ENCODE results near the gene PPM1F. TPM values are rescaled to one million over a fixed set of nuclear protein-coding genes. Genes with fewer than 3 reads are reported as not detected.
"Not testable (repeated sequence)": the region's sequence is repeated elsewhere in the genome, so short reads cannot be mapped to it uniquely, and the experiment has no call there.

Gene PPM1F
- total RNA-seq, 1 donor = 23.5 TPM

GRCh38 chr22:21943571-21944448, 8.8 kb downstream of the PPM1F start:
- Histone ChIP-seq H3K27me3 (ENCODE audit: insufficient read depth, low read length) (no peaks in the 10 kb centered on the region), H3K4me1 (ENCODE audit: insufficient read depth, low read length) (peaks cover 54% of the 10 kb centered on the region), H3K9me3 (ENCODE audit: low read depth, low read length) (no peaks in the 10 kb centered on the region), H3K4me3 (ENCODE audit: low read length) (no peak overlapping the region)

GRCh38 chr22:21942407-21943343, 10.0 kb downstream of the PPM1F start:
- no peaks in the 10 kb centered on the region for H3K27me3 ChIP-seq (ENCODE audit: insufficient read depth, low read length)
- H3K4me3 ChIP-seq (ENCODE audit: low read length) = no peak overlapping the region
- peaks cover 65% of the 10 kb centered on the region for H3K4me1 ChIP-seq (ENCODE audit: insufficient read depth, low read length)
- no peaks in the 10 kb centered on the region for H3K9me3 ChIP-seq (ENCODE audit: low read depth, low read length)

GRCh38 chr22:21941921-21942320, 10.7 kb downstream of the PPM1F start:
- H3K4me1 ChIP-seq (ENCODE audit: insufficient read depth, low read length) = peaks cover 72% of the 10 kb centered on the region
- H3K27me3 ChIP-seq (ENCODE audit: insufficient read depth, low read length) = no peaks in the 10 kb centered on the region
- H3K9me3 ChIP-seq (ENCODE audit: low read depth, low read length) = no peaks in the 10 kb centered on the region
- no peak overlapping the region for H3K4me3 ChIP-seq (ENCODE audit: low read length)

DNA sequence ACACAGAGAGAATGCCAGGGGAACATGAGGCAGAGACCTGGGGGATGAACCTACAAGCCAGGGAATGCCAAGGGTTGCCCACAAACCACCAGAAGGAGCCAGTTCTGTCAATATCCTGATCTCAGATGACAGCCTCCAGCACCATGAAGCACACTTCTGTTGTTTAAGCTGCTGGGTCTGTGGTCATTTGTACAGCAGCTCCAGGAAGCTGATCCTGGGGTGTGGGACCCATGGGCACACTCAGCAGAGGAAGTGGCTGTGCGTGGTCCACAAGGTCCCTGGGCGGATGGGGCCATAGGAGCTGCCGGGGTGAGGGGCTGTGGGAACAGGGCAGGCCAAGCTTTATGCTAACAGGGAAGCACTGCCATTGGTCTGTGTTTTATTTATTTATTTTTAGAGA, 12.1 kb downstream of the PPM1F start:
- Histone ChIP-seq H3K4me3 (ENCODE audit: low read length) (no peak overlapping the region), H3K4me1 (ENCODE audit: insufficient read depth, low read length) (peaks cover 86% of the 10 kb centered on the region), H3K27me3 (ENCODE audit: insufficient read depth, low read length) (no peaks in the 10 kb centered on the region), H3K9me3 (ENCODE audit: low read depth, low read length) (no peaks in the 10 kb centered on the region)

- H3K9me3 ChIP-seq (ENCODE audit: low read depth, low read length); H3K27me3 ChIP-seq (ENCODE audit: insufficient read depth, low read length); H3K4me3 ChIP-seq (ENCODE audit: low read length): not testable (repeated sequence)
- H3K4me1 ChIP-seq (ENCODE audit: insufficient read depth, low read length) = peaks cover 92% of the 10 kb centered on the region
Observed at GRCh38 chr22:21939935-21940334, 12.7 kb downstream of the PPM1F start.

DNA sequence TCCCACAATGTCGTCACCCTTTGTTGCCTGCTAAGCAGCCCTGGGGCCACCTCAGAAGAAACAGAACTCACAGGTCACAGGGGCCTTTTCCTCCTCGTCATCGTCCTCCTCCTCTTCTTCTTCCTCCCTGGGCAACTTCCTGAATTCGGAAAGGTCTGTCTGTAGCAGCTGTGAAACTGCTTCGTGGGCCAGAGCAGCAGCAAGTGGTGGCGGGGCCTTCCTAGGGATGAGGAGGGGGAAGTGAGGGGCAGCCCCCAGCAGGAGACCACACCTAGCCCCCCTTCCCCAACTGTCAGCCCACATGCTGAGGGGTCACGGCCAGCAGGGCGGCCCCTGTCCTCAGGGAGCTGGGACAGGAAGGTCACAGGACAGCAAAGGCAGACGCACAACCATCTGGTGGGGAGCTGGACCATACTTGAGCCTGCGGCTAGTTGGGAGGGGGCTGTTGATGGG, 13.2 kb downstream of the PPM1F start:
- Histone ChIP-seq H3K4me3 (ENCODE audit: low read length) (no peak overlapping the region), H3K4me1 (ENCODE audit: insufficient read depth, low read length) (peaks cover 93% of the 10 kb centered on the region), H3K9me3 (ENCODE audit: low read depth, low read length) (no peaks in the 10 kb centered on the region), H3K27me3 (ENCODE audit: insufficient read depth, low read length) (no peaks in the 10 kb centered on the region)

DNA sequence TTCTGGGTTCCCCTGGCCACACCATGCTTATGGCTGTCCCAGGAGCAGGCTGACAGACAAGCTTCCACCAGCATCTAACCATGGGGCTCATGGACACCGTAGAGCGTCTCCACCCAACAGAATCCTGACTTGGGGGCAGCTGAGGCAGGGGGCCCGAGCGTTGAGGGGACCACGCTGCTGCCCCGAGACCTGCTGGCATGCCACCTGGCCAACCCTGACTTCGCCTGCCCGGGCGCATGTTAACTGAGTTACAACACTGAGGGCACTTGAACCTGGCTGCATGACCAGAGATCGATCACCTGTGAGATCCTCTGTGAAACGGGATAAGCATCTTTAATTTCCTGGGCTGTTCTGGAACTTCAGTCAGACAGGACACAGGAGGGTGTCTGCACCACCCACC, 13.7 kb downstream of the PPM1F start:
- peaks cover 90% of the 10 kb centered on the region for H3K4me1 ChIP-seq (ENCODE audit: insufficient read depth, low read length)
- no peaks in the 10 kb centered on the region for H3K9me3 ChIP-seq (ENCODE audit: low read depth, low read length)
- no peaks in the 10 kb centered on the region for H3K27me3 ChIP-seq (ENCODE audit: insufficient read depth, low read length)
- no peak overlapping the region for H3K4me3 ChIP-seq (ENCODE audit: low read length)

GRCh38 chr22:21938071-21938822, 14.4 kb downstream of the PPM1F start:
- H3K4me3 ChIP-seq (ENCODE audit: low read length) = peak overlapping the region; percentile 39
- peaks cover 84% of the 10 kb centered on the region for H3K4me1 ChIP-seq (ENCODE audit: insufficient read depth, low read length)
- H3K9me3 ChIP-seq (ENCODE audit: low read depth, low read length) = no peaks in the 10 kb centered on the region
- no peaks in the 10 kb centered on the region for H3K27me3 ChIP-seq (ENCODE audit: insufficient read depth, low read length)

GRCh38 chr22:21937821-21938070, 14.9 kb downstream of the PPM1F start:
- peaks cover 79% of the 10 kb centered on the region for H3K4me1 ChIP-seq (ENCODE audit: insufficient read depth, low read length)
- H3K27me3 ChIP-seq (ENCODE audit: insufficient read depth, low read length) = no peaks in the 10 kb centered on the region
- H3K9me3 ChIP-seq (ENCODE audit: low read depth, low read length) = no peaks in the 10 kb centered on the region
- H3K4me3 ChIP-seq (ENCODE audit: low read length) = peak overlapping the region; percentile 39

DNA sequence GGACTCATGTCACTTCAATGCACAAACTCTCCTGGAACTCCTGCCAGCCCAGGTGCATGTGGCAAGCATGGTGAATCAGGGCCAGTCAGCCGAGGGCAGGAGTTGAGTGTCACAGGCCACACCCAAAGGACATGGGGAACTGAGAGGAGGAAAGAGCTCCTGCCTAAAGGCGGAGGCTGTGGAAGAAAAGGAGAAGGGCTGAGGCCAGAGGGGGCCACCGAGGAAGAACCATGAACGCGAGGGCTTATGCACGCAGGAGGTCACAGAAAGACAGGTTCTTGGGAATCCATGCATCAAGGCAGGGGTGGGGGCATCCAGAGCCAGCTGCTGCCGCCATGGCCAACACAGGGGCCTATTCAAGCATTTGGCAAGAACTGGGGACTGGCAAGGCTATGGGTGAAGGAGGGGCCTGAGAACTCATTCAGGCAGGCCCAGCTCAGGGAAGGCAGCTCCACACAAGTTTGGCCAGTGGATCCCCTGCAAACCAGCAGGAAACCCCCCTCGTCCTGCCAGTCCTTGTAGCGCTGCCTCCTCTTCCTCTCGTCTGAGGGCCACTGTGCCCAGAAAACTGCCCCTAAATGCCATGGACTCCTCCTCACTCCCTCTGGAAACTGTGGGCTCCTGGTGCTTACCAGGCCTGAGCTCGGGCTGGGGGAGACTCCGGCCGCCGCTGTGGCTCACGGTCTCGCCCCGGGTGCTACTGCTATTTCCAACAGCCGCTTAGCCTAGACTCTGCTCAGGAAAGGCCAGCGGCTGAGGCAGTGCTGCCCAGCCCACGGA, 15.4 kb downstream of the PPM1F start:
- no peaks in the 10 kb centered on the region for H3K27me3 ChIP-seq (ENCODE audit: insufficient read depth, low read length)
- no peak overlapping the region for H3K4me3 ChIP-seq (ENCODE audit: low read length)
- no peaks in the 10 kb centered on the region for H3K9me3 ChIP-seq (ENCODE audit: low read depth, low read length)
- H3K4me1 ChIP-seq (ENCODE audit: insufficient read depth, low read length) = peaks cover 73% of the 10 kb centered on the region

DNA sequence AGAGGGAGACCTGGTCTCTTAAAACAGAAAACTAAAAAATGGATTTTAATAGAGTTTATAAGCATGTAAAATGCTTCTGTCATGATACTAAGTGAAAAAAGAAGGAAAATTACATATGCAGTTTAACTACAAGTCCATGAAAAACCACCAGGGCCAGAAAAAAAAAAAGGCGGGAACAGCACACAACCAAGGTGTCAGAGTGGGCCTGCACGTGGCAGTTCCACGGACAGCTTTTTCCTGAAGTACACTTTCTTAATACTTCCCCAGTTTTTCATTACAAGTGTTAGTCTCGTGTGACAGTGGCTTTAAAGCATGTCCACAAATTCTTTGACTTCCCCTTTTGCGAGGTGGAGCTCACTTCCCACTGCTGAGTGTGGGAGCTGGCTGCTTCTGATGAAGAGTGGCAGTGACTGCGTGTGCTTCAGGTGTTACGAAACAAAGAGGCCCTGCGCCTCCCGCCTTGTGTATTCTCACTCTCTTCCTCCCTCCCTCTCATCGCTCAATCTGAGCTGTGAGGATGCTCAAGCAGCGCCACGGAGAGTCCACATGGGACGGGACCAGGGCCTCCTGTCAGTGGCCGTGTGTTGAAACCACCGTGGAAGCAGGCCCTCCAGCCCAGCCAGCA, 16.4 kb downstream of the PPM1F start:
- Histone ChIP-seq H3K9me3 (ENCODE audit: low read depth, low read length) (no peaks in the 10 kb centered on the region), H3K4me1 (ENCODE audit: insufficient read depth, low read length) (peaks cover 64% of the 10 kb centered on the region), H3K27me3 (ENCODE audit: insufficient read depth, low read length) (no peaks in the 10 kb centered on the region), H3K4me3 (ENCODE audit: low read length) (no peak overlapping the region)

DNA sequence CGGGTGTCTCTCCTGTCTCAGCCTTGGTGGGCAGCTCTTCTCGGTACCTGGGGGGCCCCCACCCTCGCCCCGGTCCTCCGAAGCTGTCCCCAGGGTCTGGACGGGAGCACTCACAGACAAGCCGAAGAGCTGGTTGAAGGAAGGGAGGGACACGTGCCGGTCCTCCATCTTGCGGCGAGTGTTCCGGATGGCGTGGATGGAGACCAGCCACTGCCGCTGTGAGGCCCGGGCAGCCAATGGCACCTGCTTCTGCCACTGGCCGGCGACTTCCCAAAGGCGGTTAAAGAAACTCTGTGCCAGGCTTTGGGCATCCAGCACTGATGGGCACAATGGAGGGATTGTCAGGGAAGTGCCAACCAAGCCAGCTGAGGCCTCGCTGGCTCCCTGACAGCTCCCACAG, 18.7 kb downstream of the PPM1F start:
- Histone ChIP-seq H3K27me3 (ENCODE audit: insufficient read depth, low read length) (no peaks in the 10 kb centered on the region), H3K4me3 (ENCODE audit: low read length) (no peak overlapping the region), H3K9me3 (ENCODE audit: low read depth, low read length) (no peaks in the 10 kb centered on the region), H3K4me1 (ENCODE audit: insufficient read depth, low read length) (peaks cover 40% of the 10 kb centered on the region)

GRCh38 chr22:21933413-21933812, 19.2 kb downstream of the PPM1F start:
- H3K9me3 ChIP-seq (ENCODE audit: low read depth, low read length) = no peaks in the 10 kb centered on the region
- H3K4me1 ChIP-seq (ENCODE audit: insufficient read depth, low read length) = peaks cover 35% of the 10 kb centered on the region
- no peak overlapping the region for H3K4me3 ChIP-seq (ENCODE audit: low read length)
- H3K27me3 ChIP-seq (ENCODE audit: insufficient read depth, low read length) = no peaks in the 10 kb centered on the region

- no peaks in the 10 kb centered on the region for H3K27me3 ChIP-seq (ENCODE audit: insufficient read depth, low read length)
- H3K4me3 ChIP-seq (ENCODE audit: low read length) = no peak overlapping the region
- no peaks in the 10 kb centered on the region for H3K9me3 ChIP-seq (ENCODE audit: low read depth, low read length)
- H3K4me1 ChIP-seq (ENCODE audit: insufficient read depth, low read length) = peaks cover 25% of the 10 kb centered on the region
Observed at GRCh38 chr22:21932347-21932746, 20.3 kb downstream of the PPM1F start.

Data from mononuclear cell (primary cell).